PFSK-1 (cell line): Measurements from ENCODE around the gene BABAM2.

Experiments
- FOXP2 ChIP-seq: optimal IDR thresholded peaks from 2 replicates; pipeline ENCODE3; 2011; ENCODE audit warnings: borderline replicate concordance, control low read depth, inconsistent platforms; ENCODE audit not compliant: insufficient read depth; ENCODE audit errors: extremely low read length, extremely low read depth
- POLR2AphosphoS5 ChIP-seq: IDR thresholded peaks from 2 replicates; pipeline ENCODE4 v1.6.1; 2012; ENCODE audit warnings: low read depth, mild to moderate bottlenecking, control low read depth, low read length, moderate library complexity
- SIN3A ChIP-seq: IDR thresholded peaks from 2 replicates; pipeline ENCODE4 v1.6.1; 2012; ENCODE audit warnings: mild to moderate bottlenecking, low read length, moderate library complexity, borderline replicate concordance; ENCODE audit not compliant: insufficient read depth
- TAF1 ChIP-seq: IDR thresholded peaks from 2 replicates; pipeline ENCODE4 v1.6.1; 2012; ENCODE audit warnings: low read length, control low read depth, borderline replicate concordance; ENCODE audit not compliant: insufficient read depth
- TF ChIP-seq, protein P1 (sequence below), 2 experiments: IDR thresholded peaks; 2 replicates each; pipeline versions ENCODE4 v1.6.1 to v1.8.0; 2011 to 2012; ENCODE audit warnings: low read depth in 2 of 2, low read length in 2 of 2, control low read depth in 1 of 2, inconsistent platforms in 1 of 2, mild to moderate bottlenecking in 1 of 2, moderate library complexity in 1 of 2; ENCODE audit not compliant: insufficient read depth in 1 of 2

Gene BABAM2

GRCh38 chr2:28381225-28382180 is 491.0 kb downstream of the BABAM2 start:
- TF ChIP-seq TAF1 (no peak), FOXP2 (no peak), POLR2AphosphoS5 (no peak), SIN3A (no peak)
- TF ChIP-seq, protein P1, sequence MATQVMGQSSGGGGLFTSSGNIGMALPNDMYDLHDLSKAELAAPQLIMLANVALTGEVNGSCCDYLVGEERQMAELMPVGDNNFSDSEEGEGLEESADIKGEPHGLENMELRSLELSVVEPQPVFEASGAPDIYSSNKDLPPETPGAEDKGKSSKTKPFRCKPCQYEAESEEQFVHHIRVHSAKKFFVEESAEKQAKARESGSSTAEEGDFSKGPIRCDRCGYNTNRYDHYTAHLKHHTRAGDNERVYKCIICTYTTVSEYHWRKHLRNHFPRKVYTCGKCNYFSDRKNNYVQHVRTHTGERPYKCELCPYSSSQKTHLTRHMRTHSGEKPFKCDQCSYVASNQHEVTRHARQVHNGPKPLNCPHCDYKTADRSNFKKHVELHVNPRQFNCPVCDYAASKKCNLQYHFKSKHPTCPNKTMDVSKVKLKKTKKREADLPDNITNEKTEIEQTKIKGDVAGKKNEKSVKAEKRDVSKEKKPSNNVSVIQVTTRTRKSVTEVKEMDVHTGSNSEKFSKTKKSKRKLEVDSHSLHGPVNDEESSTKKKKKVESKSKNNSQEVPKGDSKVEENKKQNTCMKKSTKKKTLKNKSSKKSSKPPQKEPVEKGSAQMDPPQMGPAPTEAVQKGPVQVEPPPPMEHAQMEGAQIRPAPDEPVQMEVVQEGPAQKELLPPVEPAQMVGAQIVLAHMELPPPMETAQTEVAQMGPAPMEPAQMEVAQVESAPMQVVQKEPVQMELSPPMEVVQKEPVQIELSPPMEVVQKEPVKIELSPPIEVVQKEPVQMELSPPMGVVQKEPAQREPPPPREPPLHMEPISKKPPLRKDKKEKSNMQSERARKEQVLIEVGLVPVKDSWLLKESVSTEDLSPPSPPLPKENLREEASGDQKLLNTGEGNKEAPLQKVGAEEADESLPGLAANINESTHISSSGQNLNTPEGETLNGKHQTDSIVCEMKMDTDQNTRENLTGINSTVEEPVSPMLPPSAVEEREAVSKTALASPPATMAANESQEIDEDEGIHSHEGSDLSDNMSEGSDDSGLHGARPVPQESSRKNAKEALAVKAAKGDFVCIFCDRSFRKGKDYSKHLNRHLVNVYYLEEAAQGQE (IDR thresholded peaks at IDR 0.05; ENCODE audit: insufficient read depth in 1 of 2, low read depth in 2 of 2, low read length in 2 of 2): no peak

DNA sequence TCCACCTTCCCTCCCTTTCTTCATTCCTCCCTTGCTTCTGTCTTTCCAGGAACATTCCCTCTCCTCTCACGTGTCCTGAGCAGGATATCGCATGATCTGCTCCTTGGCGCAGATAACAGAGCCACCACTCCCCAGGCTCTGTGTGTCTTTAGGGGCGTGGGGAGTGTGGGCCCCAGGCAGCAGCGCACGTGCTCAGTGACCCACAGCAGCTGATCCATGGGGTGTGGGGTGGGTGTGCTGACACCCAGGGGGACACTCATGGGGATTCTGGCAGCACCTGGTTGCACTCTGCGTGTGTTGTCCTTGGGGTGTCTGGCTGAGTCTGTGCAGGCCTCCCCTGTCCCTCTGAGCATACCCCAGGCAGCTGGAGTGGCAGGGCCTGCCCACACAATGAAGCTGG is 492.2 kb downstream of the BABAM2 start:
- TF ChIP-seq, protein P1 (IDR thresholded peaks at IDR 0.05; ENCODE audit: insufficient read depth in 1 of 2, low read depth in 2 of 2, low read length in 2 of 2): no peak
- TF ChIP-seq POLR2AphosphoS5: no peak
- TF ChIP-seq FOXP2: no peak
- TF ChIP-seq SIN3A: no peak

DNA sequence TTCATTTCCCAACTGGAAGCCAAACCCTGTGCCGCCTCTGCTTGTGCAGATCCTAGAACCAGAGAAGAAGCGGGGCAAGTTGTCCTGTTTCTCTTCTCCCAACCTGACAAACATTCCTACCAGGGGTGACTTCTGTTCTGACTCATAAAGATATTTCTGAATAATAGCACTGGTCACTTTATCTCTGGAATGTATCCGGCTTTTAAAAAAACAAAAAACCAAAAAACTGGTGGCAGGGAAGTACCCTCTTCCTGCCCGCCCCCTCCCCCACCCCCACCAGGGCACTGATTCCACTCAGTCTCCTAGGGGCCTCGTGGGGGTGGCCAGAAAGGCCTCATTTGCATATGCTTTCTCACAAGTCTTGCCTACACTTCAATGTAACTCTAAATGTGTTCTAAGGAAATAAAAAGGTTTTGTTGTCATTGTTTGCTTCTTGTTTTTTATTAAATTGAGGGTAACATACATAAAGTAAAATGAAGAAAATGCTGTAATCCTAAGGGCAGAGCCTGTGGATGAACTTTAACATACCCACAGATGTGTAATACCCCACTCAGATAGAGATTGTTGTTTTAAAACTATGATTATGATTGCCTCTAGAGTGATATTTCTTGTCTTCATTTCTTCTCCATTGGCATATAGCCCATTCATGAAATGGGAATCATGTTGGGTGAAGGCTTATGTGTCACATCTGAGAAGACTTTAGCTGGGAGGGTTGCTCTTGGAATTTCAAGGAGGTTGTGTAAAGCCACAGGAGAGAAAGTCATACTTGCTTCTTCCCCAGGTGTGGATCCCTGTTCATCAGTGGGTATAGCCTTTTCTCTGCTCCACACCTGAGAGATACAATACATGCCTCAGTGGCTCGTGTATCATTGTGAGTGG is 496.8 kb downstream of the BABAM2 start:
- TF ChIP-seq POLR2AphosphoS5: no peak
- TF ChIP-seq TAF1: no peak
- TF ChIP-seq SIN3A: no peak
- TF ChIP-seq, protein P1 (IDR thresholded peaks at IDR 0.05; ENCODE audit: insufficient read depth in 1 of 2, low read depth in 2 of 2, low read length in 2 of 2): no peak
- no peak for TF ChIP-seq FOXP2
